GM23338 (cell line): ENCODE results near the gene SPOCK2. TPM values are rescaled to one million over a fixed set of nuclear protein-coding genes. Genes with fewer than 3 reads are reported as not detected.

ENCODE experiments used
- ATAC-seq: fragments of 200-7000 bp; cut with Tn5 transposase; 3 replicates; pipeline ENCODE4 v1.9.1; 2020
- DNase-seq: peaks from one replicate; pipeline ENCODE4 v3.0.0-alpha.2; 2015; ENCODE audit warnings: low spot score
- H2AFZ ChIP-seq: fragments of 200-600 bp; sonication (generic); 2 replicates; pipeline ENCODE4 v1.8.0; 2016; ENCODE audit warnings: antibody characterized with exemption, mild to moderate bottlenecking, moderate library complexity
- H3F3A ChIP-seq: fragments of 200-600 bp; sonication (generic); replicated peaks from 2 replicates; pipeline ENCODE4 v1.8.0; 2017; ENCODE audit warnings: antibody characterized with exemption, mixed run types, low read depth
- H3K27ac ChIP-seq: fragments of 200-600 bp; sonication (generic); 2 replicates; pipeline ENCODE4 v1.6.1; 2016; ENCODE audit warnings: low read depth
- H3K27me3 ChIP-seq: fragments of 200-600 bp; sonication (generic); 2 replicates; pipeline ENCODE4 v1.8.0; 2016; ENCODE audit warnings: mild to moderate bottlenecking, mixed run types, moderate library complexity; ENCODE audit not compliant: insufficient read depth
- H3K36me3 ChIP-seq: fragments of 200-600 bp; sonication (generic); 2 replicates; pipeline ENCODE4 v1.8.0; 2016; ENCODE audit warnings: mild to moderate bottlenecking; ENCODE audit not compliant: insufficient read depth
- H3K4me1 ChIP-seq: fragments of 200-600 bp; sonication (generic); 2 replicates; pipeline ENCODE4 v1.8.0; 2016; ENCODE audit warnings: mild to moderate bottlenecking, moderate library complexity; ENCODE audit not compliant: insufficient read depth
- H3K4me2 ChIP-seq: fragments of 200-600 bp; sonication (generic); 2 replicates; pipeline ENCODE4 v1.7.1; 2017; ENCODE audit warnings: mixed run types
- H3K4me3 ChIP-seq: fragments of 200-600 bp; sonication (generic); 2 replicates; pipeline ENCODE4 v1.6.1; 2016; ENCODE audit warnings: mixed run types
- H3K79me2 ChIP-seq: fragments of 200-600 bp; sonication (generic); replicated peaks from 2 replicates; pipeline ENCODE4 v1.8.0; 2017; ENCODE audit warnings: mild to moderate bottlenecking; ENCODE audit not compliant: insufficient read depth
- H3K9me2 ChIP-seq: fragments of 200-600 bp; sonication (generic); 2 replicates; pipeline ENCODE4 v1.8.0; 2017; ENCODE audit not compliant: insufficient read depth
- H4K20me1 ChIP-seq: fragments of 200-600 bp; sonication (generic); replicated peaks from 2 replicates; pipeline ENCODE4 v1.8.0; 2017; ENCODE audit warnings: mild to moderate bottlenecking; ENCODE audit not compliant: insufficient read depth
- H3K27ac Mint-ChIP-seq: 2 replicates; pipeline ENCODE4 v1.8.0; 2020; ENCODE audit warnings: inconsistent platforms, mild to moderate bottlenecking, moderate library complexity, mixed read lengths
- H3K27me3 Mint-ChIP-seq: 3 replicates; pipeline ENCODE4 v1.8.0; 2022; ENCODE audit warnings: low read depth, mild to moderate bottlenecking, moderate library complexity, mixed read lengths, inconsistent platforms; ENCODE audit not compliant: insufficient read depth, poor library complexity
- H3K36me3 Mint-ChIP-seq: 3 replicates; pipeline ENCODE4 v1.8.0; 2021; ENCODE audit warnings: low read depth, mild to moderate bottlenecking, inconsistent platforms, moderate library complexity, mixed read lengths
- H3K4me1 Mint-ChIP-seq: 3 replicates; pipeline ENCODE4 v1.8.0; 2020; ENCODE audit warnings: mild to moderate bottlenecking, inconsistent platforms, mixed read lengths
- H3K4me3 Mint-ChIP-seq: 3 replicates; pipeline ENCODE4 v1.8.0; 2021; ENCODE audit warnings: moderate library complexity, mild to moderate bottlenecking, inconsistent platforms, mixed read lengths
- H3K9me3 Mint-ChIP-seq: 3 replicates; pipeline ENCODE4 v1.8.0; 2020; ENCODE audit warnings: moderate library complexity, mild to moderate bottlenecking, inconsistent platforms, mixed read lengths
- CREB1 ChIP-seq: fragments of 250-450 bp; sonication (Bioruptor Pico); IDR thresholded peaks from 2 replicates; pipeline ENCODE4 v1.5.0; 2020; ENCODE audit warnings: low read depth, mild to moderate bottlenecking, moderate library complexity
- CTCF ChIP-seq, 2 experiments: fragments of 200-600 bp in 1 of 2; sonication (generic) in 1 of 2; conservative IDR thresholded peaks; 2 replicates each; pipeline versions ENCODE4 v1.5.1 to v1.6.1; 2016 to 2017; ENCODE audit warnings: antibody characterized with exemption in 2 of 2, low read depth in 2 of 2, mild to moderate bottlenecking in 2 of 2, moderate library complexity in 1 of 2
- ETS1 ChIP-seq: IDR thresholded peaks from 2 replicates; pipeline ENCODE4 v1.6.1; 2016; ENCODE audit warnings: antibody characterized with exemption
- EZH2 ChIP-seq: fragments of 200-600 bp; sonication (generic); IDR thresholded peaks from one replicate; pipeline ENCODE4 v1.8.0; 2017; ENCODE audit warnings: antibody characterized with exemption, mild to moderate bottlenecking, low read depth; ENCODE audit not compliant: unreplicated experiment
- EZH2phosphoT487 ChIP-seq: fragments of 200-600 bp; sonication (generic); IDR thresholded peaks from one replicate; pipeline ENCODE4 v1.8.1; 2018; ENCODE audit warnings: antibody characterized with exemption; ENCODE audit not compliant: unreplicated experiment
- JUNB ChIP-seq: IDR thresholded peaks from one replicate; pipeline ENCODE4 v1.6.1; 2016; ENCODE audit warnings: antibody characterized with exemption; ENCODE audit not compliant: unreplicated experiment
- NANOG ChIP-seq: IDR thresholded peaks from 2 replicates; pipeline ENCODE4 v1.6.1; 2016; ENCODE audit warnings: antibody characterized with exemption, borderline replicate concordance
- POLR2AphosphoS5 ChIP-seq: IDR thresholded peaks from 2 replicates; pipeline ENCODE4 v1.6.1; 2016; ENCODE audit warnings: antibody characterized with exemption, low read depth
- REST ChIP-seq: IDR thresholded peaks from one replicate; pipeline ENCODE4 v1.6.1; 2018; ENCODE audit warnings: antibody characterized with exemption; ENCODE audit not compliant: unreplicated experiment
- STAT1 ChIP-seq: IDR thresholded peaks from one replicate; pipeline ENCODE4 v1.6.1; 2016; ENCODE audit warnings: antibody characterized with exemption; ENCODE audit not compliant: unreplicated experiment
- ZNF114 ChIP-seq: fragments of 250-450 bp; sonication (Bioruptor Pico); IDR thresholded peaks from 2 replicates; pipeline ENCODE4 v1.5.0; 2020; ENCODE audit warnings: mild to moderate bottlenecking, moderate library complexity
- ZNF331 ChIP-seq: fragments of 250-450 bp; sonication (Bioruptor Pico); IDR thresholded peaks from 2 replicates; pipeline ENCODE4 v1.5.0; 2020; ENCODE audit warnings: low read depth, mild to moderate bottlenecking, moderate library complexity
- ZNF462 ChIP-seq: fragments of 250-450 bp; sonication (Bioruptor Pico); IDR thresholded peaks from 2 replicates; pipeline ENCODE4 v1.5.0; 2020; ENCODE audit warnings: mild to moderate bottlenecking, moderate library complexity
- polyA plus RNA-seq: library from polyadenylated mRNA; unstranded; fragments of >200 nt; fragmentation: Nextera tagmentation; extraction: Ambion mirVana; gene quantifications from 2 replicates; pipeline ENCODE4 v1.2.1, GENCODE V29; 2016
- total RNA-seq: library from RNA; depleted of rRNA; stranded (reverse); fragments of >200 nt; shearing (Covaris generic); gene quantifications from 2 replicates; pipeline ENCODE4 v1.2.3, GENCODE V29; 2014

Gene SPOCK2
- total and polyA plus RNA-seq, 2 experiments from 2014 or later: 1.3 to 3.6 TPM

- Histone ChIP-seq H3K27me3 (peaks cover 54% of the 10 kb centered on the region), H3K36me3 (no peaks in the 10 kb centered on the region), H3K4me1 (peaks cover 21% of the 10 kb centered on the region), H3K4me2 (no peak overlapping the region), H4K20me1 (no peaks in the 10 kb centered on the region), H3F3A (peaks cover 6% of the 10 kb centered on the region; the same call in 1 of the 2 replicates), H3K27ac (no peak overlapping the region), H3K4me3 (no peak overlapping the region), H3K79me2 (no peaks in the 10 kb centered on the region), H3K9me2 (no peaks in the 10 kb centered on the region), H2AFZ (no peak overlapping the region)
- Mint-ChIP-seq H3K27ac (no peak overlapping the region), H3K27me3 (peaks cover 48% of the 10 kb centered on the region), H3K36me3 (no peaks in the 10 kb centered on the region; the same call in 2 of the 3 replicates), H3K9me3 (no peaks in the 10 kb centered on the region), H3K4me3 (no peak overlapping the region), H3K4me1 (peaks cover 30% of the 10 kb centered on the region)
- ATAC-seq: no peak
- TF ChIP-seq EZH2phosphoT487 (no peak), NANOG (no peak), JUNB (no peak), ZNF114 (CRISPR knock-in tag) (no peak), ETS1 (no peak), ZNF462 (no peak), STAT1 (no peak), REST (no peak), EZH2 (no peak), CREB1 (CRISPR knock-in tag) (no peak), POLR2AphosphoS5 (no peak), ZNF331 (CRISPR knock-in tag) (no peak), CTCF (conservative IDR thresholded peaks at IDR 0.05; ENCODE audit: low read depth in 2 of 2) (no peak)
- no peak for DNase-seq
Observed at GRCh38 chr10:72090326-72090725, 2.0 kb upstream of the SPOCK2 start.
